Daoy (cell line): ENCODE data around the gene TSPY2. TPM values are rescaled to one million over a fixed set of nuclear protein-coding genes. Genes with fewer than 3 reads are reported as not detected.
"Not testable (repeated sequence)": the region's sequence is repeated elsewhere in the genome, so short reads cannot be mapped to it uniquely, and the experiment has no call there.

Experiments
- DNase-seq: peaks from one replicate; pipeline ENCODE4 v3.0.0-alpha.2; 2015; ENCODE audit warnings: low read depth
- total RNA-seq: library from RNA; depleted of rRNA; stranded (reverse); fragments of >200 nt; shearing (Covaris generic); gene quantifications from 2 replicates; pipeline ENCODE4 v1.2.3, GENCODE V29; 2014; rRNA removed

TSPY2 gene
- total RNA-seq, result not detected in 2 replicates

GRCh38 chrY:6245923-6246322 is at the start of gene TSPY2:
TSS of gene TSPY2 (plus strand) at chrY:6246223. CDS start at chrY:6246269, 46 bp downstream.
- DNase-seq, result not testable (repeated sequence)

GRCh38 chrY:6209565-6209964 is 36.5 kb upstream of the TSPY2 start:
- not testable (repeated sequence) for DNase-seq

GRCh38 chrY:6217045-6217444 is 29.0 kb upstream of the TSPY2 start:
- DNase-seq, result not testable (repeated sequence)

- DNase-seq, result not testable (repeated sequence)
These were observed 23.8 kb downstream of the TSPY2 start for GRCh38 chrY:6269839-6270238.
